GM21423 (cell line): ENCODE data around the gene ADAMTS4.

Experiments used
- ATAC-seq: cut with Tn5 transposase; IDR thresholded peaks from one replicate; pipeline ENCODE4 v1.9.1; 2021; ENCODE audit warnings: mild to moderate bottlenecking, moderate library complexity; ENCODE audit not compliant: unreplicated experiment

The ADAMTS4 gene

DNA sequence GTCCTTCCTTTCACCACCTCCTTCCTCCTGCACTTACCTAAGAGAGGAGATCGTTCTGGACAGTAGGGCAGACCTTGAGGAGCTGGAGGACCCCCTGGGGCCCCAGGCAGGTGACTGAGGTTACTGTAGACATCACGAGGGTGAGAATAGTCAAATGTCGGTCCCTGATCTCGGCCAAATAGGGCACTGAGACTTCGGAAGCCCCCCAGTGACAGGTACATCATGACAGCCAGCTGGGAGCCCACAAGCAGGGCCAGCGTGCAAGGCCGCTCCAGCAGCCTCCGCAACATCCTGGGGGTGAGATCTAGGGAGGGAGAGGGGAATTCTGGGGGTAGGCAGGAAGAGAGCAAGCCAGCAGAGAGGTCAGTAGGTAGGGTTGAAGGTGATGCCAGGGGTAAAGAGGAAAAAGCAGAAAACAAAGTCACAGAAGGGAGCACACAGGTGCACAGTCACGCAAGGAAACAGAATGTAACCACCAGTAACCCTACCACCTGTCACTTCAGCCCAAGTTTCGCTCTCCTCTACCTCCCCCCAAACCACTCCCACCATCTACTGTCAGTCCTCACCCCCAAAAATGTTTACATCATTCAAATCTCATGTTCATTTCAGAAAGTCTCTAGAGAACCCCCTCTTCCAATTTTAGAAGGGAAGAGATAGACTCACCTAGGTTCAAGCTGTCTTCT lies 22.9 kb downstream of the ADAMTS4 start:
- no peak for ATAC-seq

DNA sequence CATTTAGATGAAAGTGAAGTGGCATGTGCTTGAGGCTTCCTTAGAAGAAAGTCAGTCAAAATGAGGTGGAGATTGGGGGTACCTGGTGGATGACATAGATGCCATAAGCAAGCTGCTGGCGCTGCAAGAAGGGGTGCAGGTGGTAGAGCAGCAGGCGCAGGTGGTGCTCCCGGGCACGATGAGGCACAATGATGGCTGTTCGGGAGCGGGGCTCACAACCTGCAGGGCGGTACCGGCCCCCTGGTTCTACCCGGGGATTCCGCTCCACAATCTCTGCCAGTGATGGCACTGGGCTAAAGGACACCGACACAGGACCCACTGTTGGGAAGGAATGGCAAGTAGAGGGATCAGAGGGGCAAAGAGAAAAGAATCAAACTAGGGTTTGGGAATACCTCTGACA lies 23.9 kb downstream of the ADAMTS4 start:
- no peak for ATAC-seq

DNA sequence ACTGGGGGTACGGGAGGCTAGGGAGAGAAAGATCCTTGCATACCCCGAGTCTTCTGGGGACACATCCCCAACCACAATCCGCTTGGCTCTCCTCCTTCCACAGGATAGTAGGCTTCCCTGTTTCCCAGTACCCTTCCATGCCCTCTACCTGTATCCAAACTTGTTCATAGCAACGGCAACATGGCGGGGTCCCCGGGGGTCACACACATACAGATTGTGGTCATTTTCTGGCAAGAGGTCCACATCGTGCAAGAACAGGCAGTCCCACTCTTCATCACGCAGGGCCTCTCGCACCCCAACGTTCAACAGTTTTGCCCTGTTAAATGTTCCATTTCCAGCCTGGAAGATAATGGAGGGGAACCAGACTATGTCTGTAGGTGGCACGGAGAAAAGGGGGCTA lies 25.1 kb downstream of the ADAMTS4 start:
- no peak for ATAC-seq

DNA sequence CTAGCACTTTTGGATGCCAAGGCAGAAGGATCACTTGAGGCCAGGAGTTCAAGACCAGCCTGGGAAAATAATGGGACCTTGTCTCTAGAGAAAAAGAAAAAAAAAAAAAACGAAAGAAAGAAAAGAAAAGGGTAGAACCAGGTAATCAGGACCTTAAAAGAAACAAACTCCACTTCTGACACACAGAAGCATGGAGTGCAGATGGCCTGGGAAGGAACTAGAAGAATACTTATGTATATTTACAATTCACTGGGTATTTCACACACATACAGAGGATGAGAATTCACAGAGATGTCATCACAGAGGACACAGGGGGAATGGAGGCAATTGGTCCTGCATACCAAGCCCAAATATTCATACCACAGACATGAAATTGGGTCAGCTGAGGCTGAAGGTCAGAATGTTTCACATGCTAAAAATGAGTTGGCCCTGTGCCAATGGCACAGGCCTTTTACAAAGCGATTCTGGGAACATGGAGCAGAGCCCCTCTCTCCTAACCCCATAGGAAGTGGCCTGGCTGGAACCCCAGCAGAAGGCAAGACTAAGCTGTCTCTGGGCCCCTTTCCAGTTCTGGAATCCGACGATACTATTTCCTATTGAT lies 26.0 kb downstream of the ADAMTS4 start:
- ATAC-seq: no peak

DNA sequence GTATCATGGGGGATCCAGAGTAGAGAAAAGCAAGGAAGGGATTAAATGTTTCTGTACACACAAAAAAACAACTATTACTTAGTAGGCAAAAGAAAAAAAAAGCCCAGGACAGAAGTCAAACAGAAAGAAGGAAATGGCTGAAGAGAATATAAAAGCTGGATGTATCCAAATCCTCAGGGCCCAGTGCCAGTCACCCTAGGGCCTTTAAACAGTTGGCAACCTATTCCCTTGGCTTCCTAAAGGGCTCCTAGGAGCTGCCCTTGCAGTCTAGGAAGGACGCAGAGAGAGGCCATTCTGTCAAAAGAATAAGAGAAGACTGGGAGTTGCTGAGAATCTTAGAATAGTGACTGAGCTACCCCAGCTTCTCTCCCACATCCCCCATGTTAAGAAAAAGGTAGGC lies 26.5 kb downstream of the ADAMTS4 start:
- no peak for ATAC-seq

DNA sequence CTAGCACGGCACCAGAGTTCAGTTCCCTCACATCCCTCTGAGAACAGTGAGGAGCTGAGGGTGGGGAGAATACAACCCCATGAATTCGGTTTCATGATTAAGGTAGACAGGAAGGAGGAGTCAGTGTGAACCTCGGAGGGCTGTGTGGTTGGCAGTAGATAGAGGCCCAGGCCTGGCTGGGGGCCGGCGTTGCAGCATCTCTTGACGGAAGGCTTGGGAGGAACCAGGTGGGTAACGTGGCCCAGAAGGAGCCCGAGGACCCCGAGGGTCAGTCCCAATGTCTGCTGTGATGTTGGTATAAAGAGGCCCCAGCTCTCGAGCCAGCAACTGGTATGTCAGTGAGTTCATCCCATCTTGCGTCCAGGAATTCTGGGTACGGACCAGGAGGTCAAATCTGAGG lies 27.2 kb downstream of the ADAMTS4 start:
- no peak for ATAC-seq

DNA sequence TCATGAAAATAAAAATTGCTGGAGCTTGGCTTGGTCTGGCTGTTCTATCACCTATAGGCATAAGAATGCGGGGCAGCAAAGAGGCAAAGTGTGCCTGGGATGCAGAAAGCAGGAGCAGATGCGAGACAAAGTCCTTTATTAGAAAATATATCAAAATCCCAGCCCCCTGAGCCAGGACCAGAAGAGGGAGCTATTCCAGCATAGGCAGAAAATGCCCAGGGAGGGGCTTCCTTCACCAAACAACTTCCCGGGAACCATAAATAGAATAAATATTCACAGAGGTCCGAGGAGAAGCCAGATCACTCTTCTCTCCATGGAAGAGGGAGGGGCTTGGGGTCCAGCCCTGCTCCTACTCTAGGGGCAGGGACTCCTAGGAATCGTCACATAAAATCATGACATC lies 27.7 kb downstream of the ADAMTS4 start:
- ATAC-seq: no peak

DNA sequence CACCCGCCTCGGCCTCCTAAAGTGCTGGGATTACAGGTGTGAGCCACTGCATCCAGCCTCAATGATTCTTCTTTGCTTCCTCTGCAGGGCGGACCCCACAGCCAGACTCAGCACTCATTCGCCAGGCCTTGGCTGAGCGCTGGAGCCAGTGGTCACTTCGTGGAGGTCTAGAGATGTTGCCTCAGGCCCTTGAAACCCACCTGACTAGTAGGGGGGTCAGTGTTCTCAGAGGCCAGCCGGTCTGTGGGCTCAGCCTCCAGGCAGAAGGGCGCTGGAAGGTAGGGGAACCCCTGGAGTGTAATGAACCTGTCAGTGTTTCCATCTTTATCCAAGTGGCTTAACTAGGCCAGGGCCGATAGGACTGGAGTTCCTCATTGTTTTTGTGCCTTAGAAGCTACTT lies 29.9 kb downstream of the ADAMTS4 start:
- ATAC-seq: no peak

DNA sequence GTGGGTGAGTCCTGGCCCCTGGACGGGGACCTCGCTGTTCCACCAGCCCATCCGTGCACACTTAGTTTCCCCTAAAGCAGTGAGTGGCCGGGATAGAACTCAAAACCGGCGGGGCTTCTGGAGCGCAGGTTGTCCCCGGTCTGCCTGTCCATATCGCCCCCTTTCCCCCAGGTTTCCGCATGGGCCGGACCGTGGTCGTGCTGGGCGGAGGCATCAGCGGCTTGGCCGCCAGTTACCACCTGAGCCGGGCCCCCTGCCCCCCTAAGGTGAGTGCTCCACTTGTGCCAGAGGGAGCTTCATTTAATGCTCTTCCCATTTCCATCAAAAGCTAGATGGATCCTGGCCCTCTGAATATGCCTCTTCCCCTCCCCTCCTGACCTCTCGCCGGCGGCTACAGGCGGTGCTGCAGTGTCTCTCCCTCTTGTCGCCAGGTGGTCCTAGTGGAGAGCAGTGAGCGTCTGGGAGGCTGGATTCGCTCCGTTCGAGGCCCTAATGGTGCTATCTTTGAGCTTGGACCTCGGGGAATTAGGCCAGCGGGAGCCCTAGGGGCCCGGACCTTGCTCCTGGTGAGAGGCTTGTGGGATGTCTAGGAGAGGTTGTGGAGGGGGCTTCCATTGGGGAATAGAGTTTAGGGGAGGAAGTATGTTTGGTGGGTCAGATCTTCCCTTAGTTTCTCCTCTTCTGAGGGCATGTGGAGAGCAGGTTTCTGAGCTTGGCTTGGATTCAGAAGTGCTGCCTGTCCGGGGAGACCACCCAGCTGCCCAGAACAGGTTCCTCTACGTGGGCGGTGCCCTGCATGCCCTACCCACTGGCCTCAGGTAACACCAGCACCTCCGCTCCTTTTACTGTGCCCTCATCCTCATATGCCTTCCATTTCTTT lies 31.9 kb downstream of the ADAMTS4 start:
- peak; percentile 2 for ATAC-seq

DNA sequence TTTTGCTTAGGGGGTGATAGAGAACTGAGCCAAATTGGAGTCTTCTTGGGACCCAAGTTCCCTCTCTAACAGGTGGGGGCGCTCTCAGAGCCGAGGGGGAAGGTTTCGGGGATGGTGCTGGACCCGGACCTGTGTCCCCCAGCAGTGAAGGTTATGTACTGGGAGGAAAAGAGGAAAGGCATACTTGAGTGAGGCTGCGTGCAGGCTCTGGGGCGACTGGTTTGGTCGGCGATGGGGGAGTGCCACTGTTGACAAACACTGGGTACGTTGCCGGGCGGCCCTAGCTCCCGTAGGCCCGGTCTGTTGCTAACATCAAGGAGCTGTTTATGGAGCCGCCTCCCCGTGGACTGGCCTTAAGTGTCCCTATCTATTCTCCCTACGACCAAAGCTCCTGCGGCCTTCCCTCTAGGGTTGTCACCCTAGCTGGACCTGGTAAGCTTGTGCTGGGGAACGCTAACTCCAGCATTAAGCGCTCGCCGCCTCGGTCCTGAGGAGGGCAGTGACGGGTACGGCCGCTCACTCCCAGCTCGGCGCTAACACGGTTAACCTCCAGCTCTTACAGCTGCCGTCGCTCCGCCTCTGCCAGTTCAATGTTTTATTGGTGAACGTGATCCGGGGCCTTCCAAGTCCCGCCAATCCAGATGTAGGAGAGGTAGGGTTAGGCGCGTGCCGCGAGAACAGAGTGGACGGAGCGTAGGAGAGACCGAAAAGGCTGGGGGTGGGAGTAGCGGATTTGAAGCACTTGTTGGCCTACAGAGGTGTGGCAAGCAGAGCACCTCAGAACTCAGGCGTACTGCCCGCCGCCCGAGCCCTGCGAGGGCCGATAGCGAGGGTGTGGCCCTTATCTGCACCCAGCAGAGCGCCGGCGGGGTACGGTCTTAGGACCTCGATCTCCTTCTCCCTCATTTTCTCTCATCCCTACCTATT lies 32.8 kb downstream of the ADAMTS4 start, which contains the start of gene PPOX:
Gene PPOX (plus strand): TSS at position 685 of the 927 bp plus-strand sequence. CDS start 422 bp downstream, outside the sequence.
- ATAC-seq: peak; percentile 87

DNA sequence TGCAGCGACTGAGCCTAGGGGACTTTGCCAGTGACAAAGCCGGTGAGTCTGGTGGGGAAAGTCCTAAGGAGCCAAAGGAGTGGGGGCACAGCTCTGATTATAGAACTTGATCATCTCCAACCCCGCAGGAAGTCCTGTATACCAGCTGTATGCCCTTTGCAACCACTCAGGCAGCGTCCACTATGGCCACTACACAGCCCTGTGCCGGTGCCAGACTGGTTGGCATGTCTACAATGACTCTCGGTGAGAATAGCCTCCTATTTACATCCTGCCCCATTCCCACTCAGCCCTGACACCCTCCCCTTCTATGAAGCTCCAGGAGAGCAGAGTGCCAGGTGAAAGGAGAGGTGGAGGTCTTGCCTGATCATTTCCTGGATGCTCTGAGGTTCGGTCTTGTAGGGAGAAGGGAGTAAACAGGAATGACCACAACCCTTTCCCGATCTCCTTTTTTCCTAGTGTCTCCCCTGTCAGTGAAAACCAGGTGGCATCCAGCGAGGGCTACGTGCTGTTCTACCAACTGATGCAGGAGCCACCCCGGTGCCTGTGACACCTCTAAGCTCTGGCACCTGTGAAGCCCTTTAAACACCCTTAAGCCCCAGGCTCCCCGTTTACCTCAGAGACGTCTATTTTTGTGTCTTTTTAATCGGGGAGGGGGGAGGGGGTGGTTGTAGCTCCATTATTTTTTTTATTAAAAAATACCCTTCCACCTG lies 33.8 kb downstream of the ADAMTS4 start:
- no peak for ATAC-seq

DNA sequence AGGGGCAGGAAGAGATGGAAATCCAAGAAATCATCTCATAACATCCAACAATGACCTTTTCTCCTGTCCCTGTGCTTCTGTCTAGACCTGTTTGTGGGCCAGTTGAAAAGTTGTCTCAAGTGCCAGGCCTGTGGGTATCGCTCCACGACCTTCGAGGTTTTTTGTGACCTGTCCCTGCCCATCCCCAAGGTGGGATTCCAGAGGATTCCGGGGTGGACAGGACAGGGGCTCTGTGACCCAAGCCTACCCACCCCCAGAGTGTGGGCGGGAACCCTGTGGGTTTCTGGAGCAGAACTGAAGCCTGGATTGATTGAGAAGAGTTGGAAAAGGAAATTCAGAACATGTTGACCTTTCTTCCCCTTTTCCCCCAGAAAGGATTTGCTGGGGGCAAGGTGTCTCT lies 35.1 kb downstream of the ADAMTS4 start:
- no peak for ATAC-seq

DNA sequence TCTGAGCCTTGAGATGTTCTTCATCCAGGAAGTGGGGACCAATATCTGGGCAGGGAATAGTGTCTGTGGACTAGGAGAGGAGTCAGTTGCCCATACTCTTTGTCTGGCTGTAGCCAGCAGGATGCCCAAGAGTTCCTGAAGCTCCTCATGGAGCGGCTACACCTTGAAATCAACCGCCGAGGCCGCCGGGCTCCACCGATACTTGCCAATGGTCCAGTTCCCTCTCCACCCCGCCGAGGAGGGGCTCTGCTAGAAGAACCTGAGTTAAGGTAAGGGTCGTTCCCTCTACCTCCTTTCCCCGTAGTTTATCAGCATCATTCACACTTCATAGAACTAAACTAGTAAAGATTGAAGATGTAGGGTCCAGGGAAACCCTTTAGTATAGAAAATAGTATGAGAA lies 36.0 kb downstream of the ADAMTS4 start:
- no peak for ATAC-seq

DNA sequence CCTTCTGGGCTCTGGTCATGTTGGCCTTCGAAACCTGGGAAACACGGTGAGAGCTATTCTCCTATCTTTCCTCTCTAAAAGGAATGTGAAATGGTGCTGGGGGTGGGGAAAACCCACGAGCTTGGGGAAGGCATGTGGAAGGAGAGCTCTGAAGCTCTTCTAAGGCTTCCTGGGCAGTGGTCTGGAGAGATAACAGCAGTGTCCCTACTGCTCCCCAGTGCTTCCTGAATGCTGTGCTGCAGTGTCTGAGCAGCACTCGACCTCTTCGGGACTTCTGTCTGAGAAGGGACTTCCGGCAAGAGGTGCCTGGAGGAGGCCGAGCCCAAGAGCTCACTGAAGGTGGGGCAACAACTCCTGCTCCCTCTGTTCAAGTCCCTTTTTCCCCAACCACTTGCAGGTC lies 36.8 kb downstream of the ADAMTS4 start:
- ATAC-seq: no peak

DNA sequence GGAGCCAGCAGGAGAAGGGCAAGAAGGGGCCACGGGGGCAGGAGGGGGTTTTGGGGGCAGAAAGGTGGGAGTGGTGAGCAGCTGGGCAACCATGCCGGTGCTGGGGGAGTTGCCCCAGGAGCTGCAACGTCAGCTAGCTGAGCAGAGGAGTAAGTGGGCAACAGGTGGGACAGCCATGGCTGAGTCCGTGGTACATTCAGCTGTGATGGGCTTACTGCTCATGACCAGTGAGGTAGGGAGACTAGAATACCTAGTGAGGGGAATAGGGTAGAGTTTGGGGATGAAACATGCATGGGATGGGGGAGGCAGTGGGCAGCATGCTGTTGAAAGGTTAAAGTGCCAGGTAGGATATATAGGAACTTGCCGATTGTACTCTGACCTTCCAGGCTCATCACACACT lies 37.2 kb downstream of the ADAMTS4 start:
- no peak for ATAC-seq

DNA sequence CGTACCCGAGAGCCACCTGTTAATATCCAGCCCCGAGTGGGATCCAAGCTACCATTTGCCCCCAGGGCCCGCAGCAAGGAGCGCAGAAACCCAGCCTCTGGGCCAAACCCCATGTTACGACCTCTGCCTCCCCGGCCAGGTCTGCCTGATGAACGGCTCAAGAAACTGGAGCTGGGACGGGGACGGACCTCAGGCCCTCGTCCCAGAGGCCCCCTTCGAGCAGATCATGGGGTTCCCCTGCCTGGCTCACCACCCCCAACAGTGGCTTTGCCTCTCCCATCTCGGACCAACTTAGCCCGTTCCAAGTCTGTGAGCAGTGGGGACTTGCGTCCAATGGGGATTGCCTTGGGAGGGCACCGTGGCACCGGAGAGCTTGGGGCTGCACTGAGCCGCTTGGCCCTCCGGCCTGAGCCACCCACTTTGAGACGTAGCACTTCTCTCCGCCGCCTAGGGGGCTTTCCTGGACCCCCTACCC lies 38.1 kb downstream of the ADAMTS4 start:
- ATAC-seq: no peak

DNA sequence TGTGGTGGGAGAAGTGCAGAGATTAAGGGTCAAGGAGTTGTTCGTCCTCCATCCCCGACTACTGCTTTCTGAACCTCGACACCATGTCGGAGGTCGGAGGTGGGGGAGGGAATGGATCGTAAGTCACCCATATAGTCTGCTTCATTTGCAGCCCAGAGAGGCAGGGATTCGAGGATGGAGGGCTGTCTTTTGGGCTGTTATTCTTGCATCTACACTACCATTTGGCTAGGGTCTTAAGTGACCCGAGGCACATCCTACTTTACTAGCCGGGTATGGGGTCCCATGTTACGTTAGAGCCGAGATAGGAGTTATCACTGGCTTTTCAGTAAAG lies 39.0 kb downstream of the ADAMTS4 start:
- no peak for ATAC-seq

DNA sequence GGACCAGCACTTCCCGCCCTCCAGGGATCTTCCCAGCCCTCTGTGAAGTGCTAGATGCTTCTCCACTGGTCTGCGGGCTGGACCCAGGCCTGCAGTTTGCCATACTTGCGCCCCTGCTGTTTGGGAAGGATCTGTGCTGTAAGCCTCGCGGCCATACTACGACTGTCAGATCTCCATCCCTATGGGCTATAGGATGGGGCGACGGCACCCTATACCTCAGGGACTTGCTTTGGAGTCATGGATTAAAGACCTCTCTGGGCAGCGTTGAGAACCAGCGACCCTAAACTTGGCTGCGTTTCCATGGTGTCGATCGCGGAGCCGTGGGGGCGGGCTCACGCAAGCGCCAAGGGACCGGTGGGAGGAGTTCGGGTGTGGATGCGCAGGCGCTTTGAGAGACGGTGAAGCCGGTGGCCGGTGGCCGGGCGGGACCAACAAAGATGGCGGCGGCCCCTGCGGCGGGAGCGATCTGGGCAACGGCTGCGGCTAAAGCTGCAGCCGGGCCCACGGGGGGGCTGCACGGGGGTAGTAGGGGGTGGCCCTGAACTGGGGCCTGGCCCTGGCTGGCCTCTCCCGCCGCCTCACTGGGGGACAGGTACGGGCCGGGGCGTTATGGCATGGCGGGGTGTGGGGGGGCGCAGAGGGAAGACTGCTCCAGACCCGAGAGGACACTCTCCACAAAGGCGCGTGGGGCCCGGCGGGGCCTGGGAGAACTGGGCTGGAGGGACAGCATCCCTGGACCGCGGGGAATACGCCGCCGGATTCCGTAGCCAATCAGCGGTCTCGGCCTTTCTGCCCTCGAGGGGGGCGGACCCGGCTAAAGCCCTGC lies 39.6 kb downstream of the ADAMTS4 start, which contains the start of gene USP21:
Gene USP21 (plus strand): TSS at position 414 of the 826 bp plus-strand sequence. CDS start 1,141 bp downstream, outside the sequence.
- ATAC-seq: peak; percentile 84
